Measurements from ENCODE around the gene B3GALNT1. TPM values are rescaled to one million over a fixed set of nuclear protein-coding genes. Genes with fewer than 3 reads are reported as not detected.

The B3GALNT1 gene, protein sequence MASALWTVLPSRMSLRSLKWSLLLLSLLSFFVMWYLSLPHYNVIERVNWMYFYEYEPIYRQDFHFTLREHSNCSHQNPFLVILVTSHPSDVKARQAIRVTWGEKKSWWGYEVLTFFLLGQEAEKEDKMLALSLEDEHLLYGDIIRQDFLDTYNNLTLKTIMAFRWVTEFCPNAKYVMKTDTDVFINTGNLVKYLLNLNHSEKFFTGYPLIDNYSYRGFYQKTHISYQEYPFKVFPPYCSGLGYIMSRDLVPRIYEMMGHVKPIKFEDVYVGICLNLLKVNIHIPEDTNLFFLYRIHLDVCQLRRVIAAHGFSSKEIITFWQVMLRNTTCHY
- 1 to 10 TPM; 3.9 to 4.1 TPM for total RNA-seq

DNA sequence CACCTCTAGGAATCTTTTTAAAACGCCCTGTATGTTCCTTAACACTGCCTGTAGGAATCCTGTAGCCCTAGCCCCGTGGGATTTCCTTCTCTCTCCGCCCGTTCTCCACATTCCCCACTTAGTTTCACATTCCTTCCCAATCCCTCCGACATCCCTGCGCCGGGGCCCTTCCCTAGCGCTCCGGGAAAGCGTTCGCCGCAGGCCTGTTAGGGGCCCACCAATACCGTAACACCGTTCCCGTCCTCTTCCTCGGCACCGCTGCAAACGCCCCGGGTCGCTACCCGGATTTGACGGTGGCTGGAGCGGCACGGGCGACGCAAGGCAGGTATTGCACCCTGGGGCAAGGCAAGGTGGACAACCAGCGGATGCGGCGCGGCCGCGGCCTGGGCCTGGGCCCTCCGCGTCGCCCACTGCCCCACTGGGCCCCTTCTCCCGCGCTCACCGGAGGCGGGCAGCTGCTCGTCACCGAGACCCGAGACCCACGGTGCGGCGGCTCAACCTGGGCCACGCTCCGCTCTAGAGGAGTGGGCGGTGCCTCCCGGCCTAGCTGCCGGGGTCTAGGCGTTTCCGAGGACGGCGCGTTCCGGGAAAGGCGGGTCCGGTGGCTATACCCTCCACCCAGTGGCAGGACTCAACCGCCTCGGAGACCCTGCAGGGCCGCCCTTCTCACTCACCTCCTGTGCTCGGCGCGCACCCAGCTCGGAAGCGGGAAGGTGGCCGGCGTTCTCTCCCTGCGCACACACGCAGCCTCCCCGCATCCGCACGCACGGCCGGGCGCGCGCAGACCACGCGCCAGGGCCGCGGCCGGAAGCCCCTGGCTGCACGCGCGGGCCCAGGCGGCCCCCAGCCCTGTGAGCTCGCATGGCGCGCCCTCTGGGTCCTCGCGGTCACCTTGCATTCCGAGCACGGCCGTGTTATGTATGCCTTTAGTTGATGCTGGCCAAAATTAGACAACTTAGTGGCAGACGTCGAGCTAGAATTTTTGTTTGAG lies at the start of gene B3GALNT1:
Gene B3GALNT1, minus strand, starts transcription at position 789 of the 991 bp plus-strand sequence. CDS start 18,595 bp downstream, outside the sequence.
- Mint-ChIP-seq H3K27ac (no peak within 1 kb of the TSS), H3K4me3 (peak within 1 kb of the TSS; percentile 65), H3K9me3 (no peaks in the 10 kb centered on the region), H3K36me3 (ENCODE audit: low read depth) (peaks cover 3% of the 10 kb centered on the region), H3K4me1 (peaks cover 17% of the 10 kb centered on the region), H3K27me3 (peaks cover 28% of the 10 kb centered on the region)
- POLR2A ChIA-PET = interaction anchor here (0.9 to 1.5 kb wide), 2 partner anchors 9 to 118 kb away, joined by 3 read pairs; no protein-coding TSS in a partner anchor
- CTCF ChIA-PET = interaction anchor here (0.7 to 1.3 kb wide), 3 partner anchors 8 to 127 kb away, joined by 3 to 5 read pairs (median 3); no protein-coding TSS in a partner anchor
- peak; percentile 43 for DNase-seq

DNA sequence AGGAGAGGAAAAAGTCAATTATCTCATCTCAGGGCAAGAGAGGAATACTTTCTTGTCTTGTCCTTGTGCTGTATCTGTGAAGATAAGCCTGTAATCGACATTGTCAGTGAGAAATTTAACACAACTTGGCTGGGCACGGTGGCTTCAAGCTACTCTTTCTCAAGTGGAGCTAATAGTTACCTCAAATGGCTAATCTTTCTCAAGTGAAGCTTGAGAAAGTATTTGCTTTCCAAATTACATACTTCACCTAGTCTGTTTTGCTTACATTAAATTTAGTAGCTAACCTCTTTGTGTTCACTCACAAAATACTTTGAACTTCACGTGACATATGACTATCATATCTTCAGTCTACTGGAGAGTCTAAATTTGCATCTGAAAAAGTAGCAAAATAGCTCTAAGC lies 48.3 kb upstream of the B3GALNT1 start:
- POLR2A ChIA-PET = no interaction called here
- Mint-ChIP-seq H3K9me3 (no peaks in the 10 kb centered on the region), H3K4me1 (no peaks in the 10 kb centered on the region), H3K27ac (no peak overlapping the region), H3K36me3 (ENCODE audit: low read depth) (no peaks in the 10 kb centered on the region), H3K27me3 (peaks cover 9% of the 10 kb centered on the region), H3K4me3 (no peak overlapping the region)
- CTCF ChIA-PET = no interaction called here
- DNase-seq = no peak

DNA sequence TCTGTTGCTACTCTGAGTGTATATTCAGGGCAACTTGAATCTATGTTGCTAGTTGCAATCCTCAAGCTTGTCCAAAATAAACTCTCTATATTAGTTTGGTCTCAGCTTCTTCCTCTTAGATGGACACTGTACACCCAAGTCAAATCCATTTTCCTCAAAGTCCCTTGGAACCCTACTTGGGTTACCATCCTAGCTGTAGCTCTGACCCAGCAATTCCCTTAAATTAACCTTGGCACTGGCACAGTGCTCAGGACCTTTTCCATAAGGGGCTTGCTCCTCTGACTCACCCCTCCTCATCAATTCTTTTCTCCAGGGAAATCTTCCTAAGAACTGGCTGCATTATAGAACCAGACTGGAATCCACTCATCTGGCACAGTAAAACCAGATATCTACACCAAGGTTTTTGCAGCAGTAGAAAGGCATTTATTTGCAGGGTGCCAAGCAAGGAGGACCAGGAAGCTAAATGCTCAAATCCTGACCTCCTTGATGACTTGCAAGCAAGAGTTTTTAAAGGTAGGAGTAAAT lies 44.9 kb upstream of the B3GALNT1 start:
- DNase-seq = no peak
- ChIA-PET POLR2A (no interaction called here), CTCF (no interaction called here)
- Mint-ChIP-seq H3K27ac (no peak overlapping the region), H3K4me1 (no peaks in the 10 kb centered on the region), H3K36me3 (ENCODE audit: low read depth) (no peaks in the 10 kb centered on the region), H3K9me3 (no peaks in the 10 kb centered on the region), H3K27me3 (peaks cover 14% of the 10 kb centered on the region), H3K4me3 (no peak overlapping the region)

DNA sequence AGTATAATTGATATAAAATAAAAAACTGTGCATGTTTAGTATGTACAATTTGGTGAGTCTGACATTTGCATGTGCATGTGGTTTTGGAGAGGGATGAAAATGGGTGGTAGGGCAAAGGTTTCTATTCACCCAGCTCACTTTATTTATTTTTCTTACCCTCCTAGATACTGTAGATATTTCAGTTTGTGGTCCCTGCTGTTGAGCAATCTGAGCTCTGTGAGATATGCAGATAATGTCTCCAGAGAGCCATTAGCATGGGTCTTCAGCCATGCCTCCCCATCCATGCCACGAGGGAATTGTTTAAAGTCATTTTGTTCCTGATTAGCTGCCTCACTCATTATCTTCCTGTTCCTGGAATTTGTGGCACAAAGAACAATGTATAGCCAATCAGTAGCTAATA lies 44.4 kb upstream of the B3GALNT1 start:
- Mint-ChIP-seq H3K36me3 (ENCODE audit: low read depth) (no peaks in the 10 kb centered on the region), H3K4me1 (no peaks in the 10 kb centered on the region), H3K27ac (no peak overlapping the region), H3K4me3 (no peak overlapping the region), H3K9me3 (no peaks in the 10 kb centered on the region), H3K27me3 (peaks cover 14% of the 10 kb centered on the region)
- CTCF ChIA-PET = no interaction called here
- POLR2A ChIA-PET = no interaction called here
- no peak for DNase-seq

- H3K27ac Mint-ChIP-seq = no peak overlapping the region
- ChIA-PET POLR2A (no interaction called here), CTCF (no interaction called here)
- H3K36me3 Mint-ChIP-seq (ENCODE audit: low read depth) = no peaks in the 10 kb centered on the region
- H3K4me1 Mint-ChIP-seq = no peaks in the 10 kb centered on the region
- H3K4me3 Mint-ChIP-seq = no peak overlapping the region
- H3K27me3 Mint-ChIP-seq = peaks cover 12% of the 10 kb centered on the region
- no peaks in the 10 kb centered on the region for H3K9me3 Mint-ChIP-seq
- DNase-seq = no peak
These were observed 43.8 kb upstream of the B3GALNT1 start for GRCh38 chr3:161148832-161149475.

DNA sequence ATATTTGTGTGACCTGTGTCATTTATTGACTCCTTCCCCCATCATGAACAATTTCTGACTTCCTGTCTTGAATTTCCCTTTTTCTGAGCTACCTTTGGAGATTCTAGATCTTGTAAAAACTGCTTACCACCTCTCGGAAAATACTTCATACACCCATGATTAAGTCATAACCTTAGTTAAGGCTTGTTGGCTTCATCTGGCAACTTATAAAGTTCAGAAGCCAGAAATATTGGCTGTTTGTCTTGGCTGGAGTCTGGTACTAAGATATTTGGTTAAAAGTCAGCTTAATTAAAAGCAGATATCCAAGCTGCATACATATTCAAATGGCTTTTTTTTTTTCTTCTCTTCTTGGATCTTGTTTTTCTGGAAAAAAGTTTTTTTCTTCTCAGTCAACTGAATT lies 37.3 kb upstream of the B3GALNT1 start:
- Mint-ChIP-seq H3K4me3 (no peak overlapping the region), H3K27ac (no peak overlapping the region), H3K4me1 (no peaks in the 10 kb centered on the region), H3K36me3 (ENCODE audit: low read depth) (no peaks in the 10 kb centered on the region), H3K27me3 (peaks cover 7% of the 10 kb centered on the region), H3K9me3 (peaks cover 3% of the 10 kb centered on the region)
- POLR2A ChIA-PET = no interaction called here
- no peak for DNase-seq
- CTCF ChIA-PET = no interaction called here

DNA sequence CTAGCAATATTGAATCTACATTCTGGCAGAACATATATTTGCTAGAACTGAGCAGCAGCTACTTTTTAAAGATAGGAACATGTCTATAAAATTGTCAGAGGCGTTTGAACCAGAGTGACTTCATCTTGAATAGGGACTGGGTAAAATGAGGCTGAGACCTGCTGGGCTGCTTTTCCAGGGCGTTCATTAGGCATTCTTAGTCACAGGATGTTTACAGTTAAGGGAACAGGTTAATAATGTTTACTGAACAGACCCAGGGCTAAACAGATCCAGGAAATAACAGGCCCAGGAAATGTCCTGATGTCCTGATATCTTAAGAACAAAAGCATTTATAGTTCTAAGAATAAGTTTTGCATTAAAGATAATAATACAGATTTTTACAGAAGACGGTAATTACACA lies 34.5 kb upstream of the B3GALNT1 start:
- peaks cover 5% of the 10 kb centered on the region for H3K27me3 Mint-ChIP-seq
- ChIA-PET CTCF (no interaction called here), POLR2A (no interaction called here)
- H3K27ac Mint-ChIP-seq = no peak overlapping the region
- no peak overlapping the region for H3K4me3 Mint-ChIP-seq
- no peaks in the 10 kb centered on the region for H3K36me3 Mint-ChIP-seq (ENCODE audit: low read depth)
- H3K4me1 Mint-ChIP-seq = no peaks in the 10 kb centered on the region
- DNase-seq = no peak
- H3K9me3 Mint-ChIP-seq = peaks cover 3% of the 10 kb centered on the region

- Mint-ChIP-seq H3K36me3 (ENCODE audit: low read depth) (no peaks in the 10 kb centered on the region), H3K9me3 (peaks cover 3% of the 10 kb centered on the region), H3K27me3 (peaks cover 5% of the 10 kb centered on the region), H3K27ac (no peak overlapping the region), H3K4me1 (no peaks in the 10 kb centered on the region), H3K4me3 (no peak overlapping the region)
- ChIA-PET POLR2A (no interaction called here), CTCF (no interaction called here)
- no peak for DNase-seq
These were observed 32.1 kb upstream of the B3GALNT1 start for GRCh38 chr3:161137260-161137659.

- no peak for DNase-seq
- no peak overlapping the region for H3K27ac Mint-ChIP-seq
- peaks cover 5% of the 10 kb centered on the region for H3K27me3 Mint-ChIP-seq
- no peaks in the 10 kb centered on the region for H3K9me3 Mint-ChIP-seq
- ChIA-PET CTCF (no interaction called here), POLR2A (no interaction called here)
- H3K4me1 Mint-ChIP-seq = no peaks in the 10 kb centered on the region
- H3K36me3 Mint-ChIP-seq (ENCODE audit: low read depth) = no peaks in the 10 kb centered on the region
- H3K4me3 Mint-ChIP-seq = no peak overlapping the region
These were observed 27.2 kb upstream of the B3GALNT1 start for GRCh38 chr3:161132391-161132790.

GRCh38 chr3:161126495-161126894 lies 21.3 kb upstream of the B3GALNT1 start:
- Mint-ChIP-seq H3K27ac (no peak overlapping the region), H3K9me3 (peaks cover 12% of the 10 kb centered on the region), H3K36me3 (ENCODE audit: low read depth) (no peaks in the 10 kb centered on the region), H3K4me3 (no peak overlapping the region), H3K4me1 (no peaks in the 10 kb centered on the region), H3K27me3 (peaks cover 7% of the 10 kb centered on the region)
- ChIA-PET POLR2A (no interaction called here), CTCF (no interaction called here)
- DNase-seq = no peak

GRCh38 chr3:161117646-161118045 lies 12.5 kb upstream of the B3GALNT1 start:
- H3K27ac Mint-ChIP-seq = no peak overlapping the region
- H3K4me3 Mint-ChIP-seq = no peak overlapping the region
- H3K9me3 Mint-ChIP-seq = peaks cover 21% of the 10 kb centered on the region
- H3K4me1 Mint-ChIP-seq = no peaks in the 10 kb centered on the region
- H3K27me3 Mint-ChIP-seq = peaks cover 19% of the 10 kb centered on the region
- ChIA-PET CTCF (no interaction called here), POLR2A (no interaction called here)
- peaks cover 6% of the 10 kb centered on the region for H3K36me3 Mint-ChIP-seq (ENCODE audit: low read depth)
- no peak for DNase-seq

- no peaks in the 10 kb centered on the region for H3K36me3 Mint-ChIP-seq (ENCODE audit: low read depth)
- H3K4me3 Mint-ChIP-seq = no peak overlapping the region
- peaks cover 17% of the 10 kb centered on the region for H3K4me1 Mint-ChIP-seq
- ChIA-PET CTCF (interaction anchor here (1.3 kb wide), 1 partner anchor 12 kb away, joined by 3 read pairs; no protein-coding TSS in a partner anchor), POLR2A (no interaction called here)
- H3K9me3 Mint-ChIP-seq = no peaks in the 10 kb centered on the region
- no peak for DNase-seq
- H3K27me3 Mint-ChIP-seq = peaks cover 38% of the 10 kb centered on the region
- no peak overlapping the region for H3K27ac Mint-ChIP-seq
These were observed 3.7 kb upstream of the B3GALNT1 start for GRCh38 chr3:161108840-161109239.

DNA sequence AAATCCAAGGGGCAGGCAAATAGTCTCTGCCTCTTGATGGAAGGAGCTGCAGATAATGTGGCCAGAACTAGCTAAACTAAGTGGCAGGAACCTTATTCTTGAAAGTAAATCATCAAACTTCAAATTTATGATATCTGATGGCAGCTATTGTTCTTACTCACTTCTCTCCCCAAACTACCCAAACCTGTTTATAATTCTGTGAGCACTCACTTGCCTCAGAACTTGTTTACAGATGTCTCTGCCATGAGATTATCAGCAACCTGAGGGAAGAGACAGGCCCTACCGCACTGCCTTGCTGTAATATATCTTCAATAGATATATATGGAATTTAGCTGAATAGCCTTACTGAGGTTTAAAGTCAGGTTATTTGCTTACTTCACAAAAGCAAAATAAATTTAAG lies 2.2 kb upstream of the B3GALNT1 start:
- DNase-seq = no peak
- H3K36me3 Mint-ChIP-seq (ENCODE audit: low read depth) = no peaks in the 10 kb centered on the region
- peaks cover 38% of the 10 kb centered on the region for H3K27me3 Mint-ChIP-seq
- peaks cover 17% of the 10 kb centered on the region for H3K4me1 Mint-ChIP-seq
- ChIA-PET CTCF (interaction anchor here (1.4 to 2.2 kb wide), 2 partner anchors 10 to 167 kb away, joined by 5 to 9 read pairs; no protein-coding TSS in a partner anchor), POLR2A (no interaction called here)
- no peak overlapping the region for H3K4me3 Mint-ChIP-seq
- no peaks in the 10 kb centered on the region for H3K9me3 Mint-ChIP-seq
- H3K27ac Mint-ChIP-seq = no peak overlapping the region

All from activated CD4-positive, alpha-beta memory T cell treated with anti-CD3 and anti-CD28 coated beads, Interleukin-2, amount 10 ng/mL, durations not matched to agents 7 days and 5 days (primary cell).